Measurements from ENCODE around the gene C1orf159. TPM values are rescaled to one million over a fixed set of nuclear protein-coding genes. Genes with fewer than 3 reads are reported as not detected.

Gene C1orf159
- total and polyA plus RNA-seq, 10 of the 15 experiments (the other 5 are each of a cell fraction or from before 2014, with no cell fraction given) = 0.11 to 23.4 (median 8.0) TPM

GRCh38 chr1:1050577-1051052 lies 65.3 kb downstream of the C1orf159 start (continued):
- TF ChIP-seq, protein P1, sequence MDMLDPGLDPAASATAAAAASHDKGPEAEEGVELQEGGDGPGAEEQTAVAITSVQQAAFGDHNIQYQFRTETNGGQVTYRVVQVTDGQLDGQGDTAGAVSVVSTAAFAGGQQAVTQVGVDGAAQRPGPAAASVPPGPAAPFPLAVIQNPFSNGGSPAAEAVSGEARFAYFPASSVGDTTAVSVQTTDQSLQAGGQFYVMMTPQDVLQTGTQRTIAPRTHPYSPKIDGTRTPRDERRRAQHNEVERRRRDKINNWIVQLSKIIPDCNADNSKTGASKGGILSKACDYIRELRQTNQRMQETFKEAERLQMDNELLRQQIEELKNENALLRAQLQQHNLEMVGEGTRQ (IDR thresholded peaks at IDR 0.05; ENCODE audit: borderline replicate concordance, low read depth, low read length) = no peak
- no peak for TF ChIP-seq ZBTB11 (CRISPR knock-in tag; IDR thresholded peaks at IDR 0.05)
- TF ChIP-seq DPF2 (IDR thresholded peaks at IDR 0.05) = peak; percentile 74
- TF ChIP-seq RUNX3 (IDR thresholded peaks at IDR 0.05; ENCODE audit: low read length) = 0 out of 2 replicates have a peak, but pooled peaks have one; percentile 26
- TF ChIP-seq BHLHE40 (IDR thresholded peaks at IDR 0.05; ENCODE audit: borderline replicate concordance in 1 of 2, low read depth in 2 of 2, low read length in 1 of 2) = peak in 1 of 2 experiments; percentile 51; a peak in 2 of 4 replicates
- peak; percentile 74 for TF ChIP-seq RELA (IDR thresholded peaks at IDR 0.05; ENCODE audit: borderline replicate concordance, partially characterized antibody)
- no peak for TF ChIP-seq ZBTB33 (IDR thresholded peaks at IDR 0.05)
- peak; percentile 67; the same call in 1 of the 2 replicates for TF ChIP-seq PAX5 (IDR thresholded peaks at IDR 0.05; ENCODE audit: borderline replicate concordance, low read depth, low read length)
- no peak for TF ChIP-seq RB1 (IDR thresholded peaks at IDR 0.05; ENCODE audit: borderline replicate concordance)
- no peak for TF ChIP-seq ESRRA (IDR thresholded peaks at IDR 0.05; ENCODE audit: low read length)
- TF ChIP-seq, protein P2, sequence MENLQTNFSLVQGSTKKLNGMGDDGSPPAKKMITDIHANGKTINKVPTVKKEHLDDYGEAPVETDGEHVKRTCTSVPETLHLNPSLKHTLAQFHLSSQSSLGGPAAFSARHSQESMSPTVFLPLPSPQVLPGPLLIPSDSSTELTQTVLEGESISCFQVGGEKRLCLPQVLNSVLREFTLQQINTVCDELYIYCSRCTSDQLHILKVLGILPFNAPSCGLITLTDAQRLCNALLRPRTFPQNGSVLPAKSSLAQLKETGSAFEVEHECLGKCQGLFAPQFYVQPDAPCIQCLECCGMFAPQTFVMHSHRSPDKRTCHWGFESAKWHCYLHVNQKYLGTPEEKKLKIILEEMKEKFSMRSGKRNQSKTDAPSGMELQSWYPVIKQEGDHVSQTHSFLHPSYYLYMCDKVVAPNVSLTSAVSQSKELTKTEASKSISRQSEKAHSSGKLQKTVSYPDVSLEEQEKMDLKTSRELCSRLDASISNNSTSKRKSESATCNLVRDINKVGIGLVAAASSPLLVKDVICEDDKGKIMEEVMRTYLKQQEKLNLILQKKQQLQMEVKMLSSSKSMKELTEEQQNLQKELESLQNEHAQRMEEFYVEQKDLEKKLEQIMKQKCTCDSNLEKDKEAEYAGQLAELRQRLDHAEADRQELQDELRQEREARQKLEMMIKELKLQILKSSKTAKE (IDR thresholded peaks at IDR 0.05; ENCODE audit: low read depth, poor library complexity, severe bottlenecking) = no peak
- TF ChIP-seq IRF4 (IDR thresholded peaks at IDR 0.05; ENCODE audit: low read depth, low read length) = no peak
- TF ChIP-seq NFYB (IDR thresholded peaks at IDR 0.05; ENCODE audit: insufficient read depth, low read depth, low read length) = no peak
- no peak for TF ChIP-seq RAD21 (IDR thresholded peaks at IDR 0.05; ENCODE audit: insufficient read depth, low read depth, low read length)
- TF ChIP-seq USF1 (IDR thresholded peaks at IDR 0.05; ENCODE audit: borderline replicate concordance, extremely low read length, insufficient read depth, low read depth, low read length) = no peak
- no peak for TF ChIP-seq SMC3 (IDR thresholded peaks at IDR 0.05; ENCODE audit: borderline replicate concordance, low read length)
- TF ChIP-seq HDAC2 (IDR thresholded peaks at IDR 0.05) = no peak
- TF ChIP-seq SIN3A (IDR thresholded peaks at IDR 0.05; ENCODE audit: low read depth, low read length) = no peak
- no peak for TF ChIP-seq RAD51 (IDR thresholded peaks at IDR 0.05)
- TF ChIP-seq GATAD2B (conservative IDR thresholded peaks at IDR 0.05; ENCODE audit: low read depth) = peak; percentile 78; the same call in 1 of the 2 replicates
- no peak for TF ChIP-seq SRF (IDR thresholded peaks at IDR 0.05; ENCODE audit: low read depth in 2 of 2, low read length in 2 of 2)

All from GM12878 (cell line).